Stimulated activated CD4-positive, alpha-beta T cell treated with anti-CD3 and anti-CD28 coated beads, Interleukin-15, amount 100 ng/mL, for 1 hour (primary cell): ENCODE data around the gene DIP2B.
"Not testable (repeated sequence)": the region's sequence is repeated elsewhere in the genome, so short reads cannot be mapped to it uniquely, and the experiment has no call there.

Source experiments
- DNase-seq, 2 donors: peaks; one replicate each; pipeline ENCODE4 v3.0.0-alpha.2; 2020; ENCODE audit warnings: low read depth in 1 of 2, low spot score in 1 of 2

The DIP2B gene

GRCh38 chr12:50520416-50521207, 15.8 kb downstream of the DIP2B start:
- DNase-seq: no peak

DNA sequence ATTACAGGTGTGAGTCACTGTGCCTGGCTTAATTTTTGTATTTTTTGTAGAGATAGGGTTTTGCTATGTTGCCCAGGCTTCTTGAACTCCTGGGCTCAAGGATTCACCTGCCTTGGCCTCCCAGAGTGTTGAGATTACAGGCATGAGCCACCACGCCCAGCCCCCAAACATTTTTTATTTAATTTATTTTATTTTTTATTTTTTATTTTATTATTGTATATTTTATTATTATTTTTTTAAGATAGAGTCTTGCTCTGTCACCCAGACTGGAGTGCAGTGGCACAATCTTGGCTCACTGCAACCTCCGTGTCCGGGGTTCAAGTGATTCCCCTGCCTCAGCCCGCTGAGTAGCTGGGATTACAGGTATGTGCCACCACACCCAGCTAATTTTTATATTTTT, 17.0 kb downstream of the DIP2B start:
- not testable (repeated sequence) for DNase-seq

DNA sequence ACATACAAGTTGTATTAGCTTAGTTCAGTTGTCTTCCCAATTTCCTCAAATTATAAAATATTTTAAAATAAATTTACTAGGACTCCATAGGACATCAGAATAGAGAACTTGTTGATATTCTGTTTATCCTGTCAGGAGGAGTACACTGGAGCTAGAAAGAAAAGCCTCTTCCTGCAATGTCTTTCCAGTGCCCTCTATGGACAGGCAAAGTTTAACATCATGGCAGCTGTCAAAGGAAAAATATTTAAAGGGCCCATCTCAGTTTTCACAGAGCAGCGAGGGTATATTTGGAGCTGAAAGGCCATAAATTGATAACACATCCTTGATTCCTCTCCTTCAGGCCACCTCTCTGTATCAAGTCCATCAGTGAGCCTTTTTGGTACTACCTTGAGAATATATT, 19.0 kb downstream of the DIP2B start:
- no peak for DNase-seq

DNA sequence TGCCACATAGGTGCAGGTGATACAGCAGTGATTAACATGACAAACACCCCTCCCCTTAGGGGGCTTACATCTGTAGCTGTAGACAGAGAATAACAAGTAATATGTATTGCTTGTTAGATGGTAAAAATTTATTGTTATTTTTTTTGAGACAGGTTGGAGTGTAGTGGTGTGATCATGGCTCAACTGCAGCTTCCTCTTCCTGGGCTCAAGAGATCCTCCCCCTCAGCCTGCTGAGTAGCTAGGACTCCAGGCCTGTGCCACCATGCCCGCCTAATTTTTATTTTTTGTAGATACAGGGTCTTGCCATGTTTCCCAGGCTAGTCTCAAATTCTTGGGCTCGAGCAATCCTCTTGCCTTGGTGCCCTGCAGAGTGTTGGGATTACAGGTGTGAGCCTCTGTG, 19.8 kb downstream of the DIP2B start:
- no peak for DNase-seq

- no peak for DNase-seq
Measured at GRCh38 chr12:50525422-50525821, 20.6 kb downstream of the DIP2B start.

GRCh38 chr12:50527359-50527726, 22.6 kb downstream of the DIP2B start:
- DNase-seq: no peak

- no peak for DNase-seq
Measured at GRCh38 chr12:50528800-50529199, 24.0 kb downstream of the DIP2B start.

- no peak for DNase-seq
Measured at GRCh38 chr12:50529345-50529744, 24.6 kb downstream of the DIP2B start.

DNA sequence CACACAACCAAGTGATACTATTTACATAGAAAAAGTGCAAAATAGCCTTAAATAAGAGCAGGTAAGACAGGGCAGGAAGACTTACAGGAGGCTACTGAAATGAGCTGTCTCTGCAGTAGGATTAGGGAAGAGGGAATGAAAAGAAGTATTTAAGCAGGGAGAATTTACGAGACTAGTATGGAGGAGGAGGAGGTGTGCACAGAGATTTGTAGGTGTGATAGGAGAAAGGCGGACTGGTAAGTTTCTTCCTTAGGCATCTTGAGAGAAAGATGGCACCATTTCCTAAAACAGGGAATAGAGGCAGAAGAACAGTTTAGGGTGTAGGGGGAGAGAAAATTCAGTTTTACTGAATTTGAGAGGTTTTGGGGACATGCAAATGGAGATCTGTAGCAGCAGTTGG, 25.7 kb downstream of the DIP2B start:
- DNase-seq: no peak

- no peak for DNase-seq
Measured at GRCh38 chr12:50533203-50533584, 28.4 kb downstream of the DIP2B start.

DNA sequence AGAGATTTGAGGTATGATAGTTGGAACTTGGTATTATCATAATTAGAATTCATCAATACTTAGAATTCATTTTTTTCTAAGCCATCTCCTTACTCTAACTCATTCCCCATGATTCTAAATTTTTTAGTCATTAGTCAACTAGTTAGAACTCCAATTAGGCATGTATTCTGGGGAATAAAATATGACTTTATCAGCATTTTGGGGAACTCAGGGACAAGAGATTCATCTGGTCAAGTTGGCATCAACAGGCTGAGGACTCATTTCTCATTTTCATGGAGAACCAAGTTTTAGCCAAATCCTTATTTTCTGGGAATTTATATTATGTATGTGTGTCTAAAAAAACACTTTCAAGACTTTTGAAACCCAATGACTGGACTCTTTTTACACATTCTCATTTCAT, 29.2 kb downstream of the DIP2B start:
- no peak for DNase-seq

DNA sequence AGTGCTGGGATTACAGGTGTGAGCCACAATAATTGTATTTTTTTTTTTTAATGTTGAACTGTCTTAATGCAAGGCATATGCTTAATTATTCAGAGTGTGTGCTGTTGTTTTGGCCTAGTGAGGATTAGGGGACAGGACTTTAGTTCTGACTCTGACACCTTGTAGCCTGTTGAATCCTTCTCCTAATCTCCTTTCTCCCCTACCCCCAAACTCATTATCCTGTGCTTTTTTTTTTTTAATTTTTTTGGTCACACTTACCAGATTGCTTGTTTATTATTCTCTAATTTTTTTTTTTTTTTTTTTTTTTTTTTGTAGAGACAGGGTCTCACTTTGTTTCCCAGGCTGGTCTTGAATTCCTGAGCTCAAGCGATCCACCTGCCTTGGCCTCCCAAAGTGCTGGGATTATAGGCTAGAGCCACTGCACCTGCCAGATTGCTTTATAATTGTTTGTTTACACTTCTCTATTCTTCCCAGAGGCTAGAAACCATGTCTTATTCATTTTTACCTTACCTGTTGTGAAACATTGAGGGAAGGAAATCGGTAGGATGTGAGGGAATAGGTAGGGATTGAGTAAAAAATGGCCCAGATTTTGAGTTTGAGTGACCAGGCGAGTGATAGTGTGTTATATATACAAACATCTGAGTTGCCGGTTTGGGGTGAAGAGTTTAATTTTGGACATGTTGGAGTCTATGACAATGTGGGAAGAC, 32.2 kb downstream of the DIP2B start:
- DNase-seq: no peak

DNA sequence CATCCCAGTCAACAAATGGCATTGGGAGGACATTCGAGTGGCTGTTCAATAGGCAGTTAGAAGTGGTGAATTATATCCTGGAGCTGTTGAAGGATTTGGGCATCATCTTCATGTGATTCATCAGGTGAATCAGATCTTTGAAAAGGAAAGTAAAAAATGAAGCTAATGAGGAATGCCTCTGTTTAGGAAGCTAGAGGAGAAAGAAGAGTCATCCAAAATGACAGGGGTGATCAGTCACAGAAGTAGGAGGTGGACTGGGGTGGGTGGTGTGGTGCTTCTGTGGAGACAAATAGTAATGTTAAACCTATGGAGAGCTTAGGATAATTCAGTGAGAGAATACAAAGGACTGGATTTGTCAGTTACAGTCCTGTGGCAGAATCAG, 32.7 kb downstream of the DIP2B start:
- no peak for DNase-seq

GRCh38 chr12:50538182-50538581, 33.4 kb downstream of the DIP2B start:
- no peak for DNase-seq

GRCh38 chr12:50541139-50541538, 36.4 kb downstream of the DIP2B start:
- DNase-seq: no peak

DNA sequence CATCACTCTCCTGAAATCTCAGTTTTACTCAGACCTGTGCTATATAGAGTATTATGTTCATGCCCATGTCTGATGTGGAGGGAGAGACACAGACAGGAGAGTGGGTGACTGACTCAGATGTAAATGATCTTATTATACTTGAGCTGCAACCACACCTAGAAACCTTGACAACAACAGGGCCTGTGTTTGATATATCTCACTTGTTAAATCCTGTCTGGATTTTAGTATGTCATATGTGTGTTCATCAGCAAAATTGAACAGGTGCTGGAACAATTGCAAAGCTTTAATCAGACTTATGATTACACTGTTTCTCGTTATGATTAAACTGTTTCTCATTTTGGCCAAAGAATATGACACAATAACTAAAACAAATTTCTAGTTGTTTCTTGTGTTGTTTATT, 37.7 kb downstream of the DIP2B start:
- DNase-seq: no peak

DNA sequence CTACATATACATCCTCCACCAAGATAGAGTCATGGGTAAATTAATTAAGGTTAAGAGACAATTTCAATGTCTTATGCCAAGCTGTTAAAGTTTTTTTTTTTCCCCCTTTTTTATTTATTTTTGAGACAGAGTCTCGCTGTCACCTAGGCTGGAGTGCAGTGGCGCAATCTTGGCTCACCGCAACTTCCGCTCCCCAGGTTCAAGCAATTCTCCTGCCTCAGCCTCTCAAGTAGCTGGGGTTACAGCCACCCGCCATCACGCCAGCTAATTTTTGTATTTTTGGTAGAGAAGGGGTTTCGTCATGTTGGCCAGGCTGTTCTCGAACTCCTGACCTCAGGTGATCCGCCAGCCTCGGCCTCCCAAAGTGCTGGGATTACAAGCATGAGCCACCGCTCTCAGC, 38.4 kb downstream of the DIP2B start:
- not testable (repeated sequence) for DNase-seq

DNA sequence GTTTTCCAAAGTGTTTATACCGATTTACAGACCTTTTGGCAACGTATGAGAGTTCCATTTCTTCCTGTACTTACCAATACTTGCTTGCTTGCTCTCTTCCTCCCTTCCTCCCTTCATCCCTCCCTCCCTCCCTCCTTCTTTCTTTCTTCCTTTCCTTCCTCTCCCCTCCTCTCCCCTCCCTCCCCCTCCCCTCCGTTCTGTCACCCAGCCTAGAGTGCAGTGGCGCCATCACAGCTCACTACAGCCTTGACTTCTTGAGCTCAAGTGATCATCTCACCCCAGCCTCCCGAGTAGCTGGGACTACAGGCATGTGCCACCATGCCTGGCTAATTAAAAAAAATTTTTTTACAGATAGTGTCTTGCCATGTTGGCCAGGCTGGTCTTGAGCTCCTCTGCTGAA, 40.4 kb downstream of the DIP2B start:
- DNase-seq: no peak

DNA sequence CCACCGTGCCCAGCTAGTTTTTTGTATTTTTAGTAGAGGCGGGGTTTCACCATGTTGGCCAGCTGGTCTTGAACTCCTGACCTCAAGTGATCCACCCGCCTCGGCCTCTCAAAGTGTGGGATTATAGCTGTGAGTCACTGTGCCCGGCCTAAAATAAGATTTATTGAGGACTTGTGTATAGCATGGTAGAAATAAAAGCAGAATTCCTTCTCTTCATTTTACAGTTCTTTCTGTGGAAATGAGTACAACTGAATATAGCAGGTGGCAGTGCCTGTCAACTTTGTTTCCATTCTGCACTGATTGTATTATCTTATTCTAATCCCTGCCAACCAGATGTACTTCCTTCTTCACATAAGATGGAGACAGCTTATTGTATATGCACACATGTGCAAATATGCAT, 41.0 kb downstream of the DIP2B start:
- DNase-seq: no peak

GRCh38 chr12:50546441-50547318, 41.9 kb downstream of the DIP2B start:
- no peak for DNase-seq

DNA sequence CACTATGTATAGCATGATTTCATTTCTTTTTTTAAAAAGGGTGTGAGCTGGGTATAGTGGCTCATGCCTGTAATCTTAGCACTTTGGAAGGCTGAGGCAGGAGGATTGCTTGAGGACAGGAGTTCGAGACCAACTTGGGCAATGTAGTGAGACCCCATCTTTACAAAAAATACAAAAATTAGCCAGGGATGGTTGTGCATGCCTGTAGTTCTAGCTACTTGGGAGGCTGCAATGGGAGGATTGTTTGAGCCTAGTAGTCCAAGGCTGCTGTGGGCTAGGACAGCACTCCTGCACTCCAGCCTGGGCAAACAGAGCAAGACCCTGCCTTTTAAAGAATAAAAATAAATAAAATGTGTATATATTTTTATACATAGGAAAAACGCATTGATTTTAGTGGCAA, 43.0 kb downstream of the DIP2B start:
- DNase-seq: no peak

GRCh38 chr12:50549885-50550284, 45.1 kb downstream of the DIP2B start:
- no peak for DNase-seq
